Stimulated activated CD8-positive, alpha-beta memory T cell treated with anti-CD3 and anti-CD28 coated beads, Interleukin-4, amount 100 ng/mL, for 48 hours (primary cell): ENCODE measurements around the gene SMKR1.
"Not testable (repeated sequence)": the region's sequence is repeated elsewhere in the genome, so short reads cannot be mapped to it uniquely, and the experiment has no call there.

Source experiments
- DNase-seq: peaks from one replicate; pipeline ENCODE4 v3.0.0-alpha.2; 2020

SMKR1 gene

GRCh38 chr7:129489491-129489890 is 12.8 kb upstream of the SMKR1 start:
- DNase-seq: no peak

- no peak for DNase-seq
Measured at GRCh38 chr7:129492391-129492790, 9.9 kb upstream of the SMKR1 start.

- DNase-seq: no peak
Measured at GRCh38 chr7:129493555-129493954, 8.8 kb upstream of the SMKR1 start.

GRCh38 chr7:129494041-129494440 is 8.3 kb upstream of the SMKR1 start:
- no peak for DNase-seq

- no peak for DNase-seq
Measured at GRCh38 chr7:129495987-129496386, 6.3 kb upstream of the SMKR1 start.

GRCh38 chr7:129496653-129497052 is 5.7 kb upstream of the SMKR1 start:
- no peak for DNase-seq

- DNase-seq: no peak
Measured at GRCh38 chr7:129497156-129497555, 5.2 kb upstream of the SMKR1 start.

- DNase-seq: no peak
Measured at GRCh38 chr7:129498021-129498420, 4.3 kb upstream of the SMKR1 start.

- no peak for DNase-seq
Measured at GRCh38 chr7:129499999-129500398, 2.3 kb upstream of the SMKR1 start.

GRCh38 chr7:129502708-129503685 is 666 bp downstream of the SMKR1 start:
- peak; percentile 34 for DNase-seq

GRCh38 chr7:129503725-129504124 is 1.4 kb downstream of the SMKR1 start:
- no peak for DNase-seq

GRCh38 chr7:129512192-129512591 is 9.9 kb downstream of the SMKR1 start:
- DNase-seq: no peak

- DNase-seq: no peak
Measured at GRCh38 chr7:129513546-129513945, 11.2 kb downstream of the SMKR1 start.

GRCh38 chr7:129514683-129515082 is 12.4 kb downstream of the SMKR1 start:
- no peak for DNase-seq

GRCh38 chr7:129515381-129515780 is 13.1 kb downstream of the SMKR1 start:
- no peak for DNase-seq

- no peak for DNase-seq
Measured at GRCh38 chr7:129517931-129518330, 15.6 kb downstream of the SMKR1 start.

- DNase-seq: no peak
Measured at GRCh38 chr7:129519464-129519863, 17.1 kb downstream of the SMKR1 start.

GRCh38 chr7:129522088-129522970 is 20.0 kb downstream of the SMKR1 start:
- DNase-seq: no peak

GRCh38 chr7:129522971-129523340 is 20.6 kb downstream of the SMKR1 start:
- no peak for DNase-seq

GRCh38 chr7:129523924-129524323 is 21.6 kb downstream of the SMKR1 start:
- DNase-seq: no peak

- DNase-seq: not testable (repeated sequence)
Measured at GRCh38 chr7:129524405-129524804, 22.1 kb downstream of the SMKR1 start.

GRCh38 chr7:129525225-129525862 is 23.0 kb downstream of the SMKR1 start:
- no peak for DNase-seq

GRCh38 chr7:129529643-129530042 is 27.3 kb downstream of the SMKR1 start:
- no peak for DNase-seq
